HG02938 (cell line): ENCODE data around the gene COLEC12.
"Not testable (repeated sequence)": the region's sequence is repeated elsewhere in the genome, so short reads cannot be mapped to it uniquely, and the experiment has no call there.

Experiments used
- ATAC-seq: cut with Tn5 transposase; IDR thresholded peaks from one replicate; pipeline ENCODE4 v1.9.1; 2021; ENCODE audit warnings: mild to moderate bottlenecking, moderate library complexity; ENCODE audit not compliant: unreplicated experiment

The COLEC12 gene

DNA sequence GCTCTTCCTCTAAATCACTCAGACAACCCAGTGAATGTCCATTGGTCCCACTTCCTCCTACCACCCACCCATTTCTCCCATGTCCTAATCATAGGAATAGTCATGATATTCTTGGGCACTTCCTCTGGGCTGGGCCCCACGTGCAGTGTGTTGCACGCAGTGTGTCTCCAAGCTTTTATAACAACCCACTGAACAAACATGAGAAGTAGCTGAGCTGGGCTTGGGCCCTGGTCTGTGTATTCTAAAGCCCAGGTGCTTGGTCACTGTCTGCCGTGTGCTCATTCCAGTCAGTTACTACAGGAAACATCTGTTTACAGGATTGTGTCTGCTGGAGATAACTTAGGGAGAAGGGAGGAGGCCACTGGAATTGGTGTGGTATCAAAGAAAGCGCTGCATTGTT, 168.5 kb downstream of the COLEC12 start:
- no peak for ATAC-seq

DNA sequence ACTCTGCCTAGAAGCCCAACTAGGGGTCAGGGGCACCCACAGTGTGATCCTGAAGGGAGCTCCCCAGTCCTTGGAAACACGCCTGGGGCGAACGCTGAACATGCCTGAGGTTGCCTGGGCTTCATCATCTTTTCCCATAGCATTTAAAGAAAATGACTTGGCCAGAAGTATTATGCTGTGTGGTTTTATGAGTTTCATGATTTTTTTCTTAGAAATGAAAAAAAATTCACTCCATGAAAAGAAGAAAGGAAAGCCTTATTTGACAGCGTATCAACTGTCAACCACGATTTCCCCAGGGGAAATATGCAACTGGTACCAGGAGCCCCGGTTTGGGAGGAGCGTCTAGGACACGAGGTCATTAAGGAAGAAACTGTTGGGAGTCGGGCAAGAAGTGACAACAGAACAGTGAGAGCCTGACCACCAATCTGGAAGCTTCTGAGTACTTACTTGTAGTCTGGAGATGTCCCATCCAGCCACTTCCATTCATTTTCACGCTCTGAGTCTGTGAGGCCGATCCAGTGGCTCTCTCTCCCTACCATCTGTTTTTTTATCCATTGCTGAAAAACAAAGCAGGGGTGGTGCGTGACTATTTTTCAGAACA, 169.2 kb downstream of the COLEC12 start:
- no peak for ATAC-seq

- ATAC-seq, result no peak
These were observed 171.6 kb downstream of the COLEC12 start for GRCh38 chr18:328928-329327.

- no peak for ATAC-seq
These were observed 173.7 kb downstream of the COLEC12 start for GRCh38 chr18:326846-327245.

- no peak for ATAC-seq
These were observed 177.3 kb downstream of the COLEC12 start for GRCh38 chr18:323253-323622.

- no peak for ATAC-seq
These were observed 178.5 kb downstream of the COLEC12 start for GRCh38 chr18:321865-322467.

- ATAC-seq, result no peak
These were observed 180.3 kb downstream of the COLEC12 start for GRCh38 chr18:320155-320554.

- ATAC-seq, result no peak
These were observed 180.8 kb downstream of the COLEC12 start for GRCh38 chr18:319720-320119.

DNA sequence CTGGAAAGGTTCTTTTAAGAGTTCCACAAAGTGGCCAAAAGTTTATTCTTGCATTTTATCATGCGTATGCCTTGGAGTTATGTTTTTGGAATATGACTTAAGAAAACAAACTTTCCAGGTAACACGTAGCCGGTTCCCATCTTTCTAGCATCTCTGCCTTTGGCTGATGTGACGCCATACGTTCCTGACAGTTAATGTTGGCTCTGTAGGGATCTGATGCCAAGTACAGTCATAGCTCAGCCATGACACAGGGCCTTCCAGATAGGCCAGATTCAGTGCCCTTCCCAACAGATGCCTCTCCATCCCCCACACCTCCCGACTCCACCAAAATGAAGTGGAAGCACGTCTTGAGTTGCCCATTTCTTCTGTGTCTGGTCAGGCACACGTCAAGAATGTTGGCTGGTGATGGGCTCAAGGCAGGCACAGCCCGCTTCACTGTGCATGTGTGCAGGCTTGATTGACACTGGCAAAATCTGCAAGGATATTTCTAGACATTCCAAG, 181.7 kb downstream of the COLEC12 start:
- ATAC-seq, result no peak

GRCh38 chr18:317618-318017, 182.9 kb downstream of the COLEC12 start:
- no peak for ATAC-seq

DNA sequence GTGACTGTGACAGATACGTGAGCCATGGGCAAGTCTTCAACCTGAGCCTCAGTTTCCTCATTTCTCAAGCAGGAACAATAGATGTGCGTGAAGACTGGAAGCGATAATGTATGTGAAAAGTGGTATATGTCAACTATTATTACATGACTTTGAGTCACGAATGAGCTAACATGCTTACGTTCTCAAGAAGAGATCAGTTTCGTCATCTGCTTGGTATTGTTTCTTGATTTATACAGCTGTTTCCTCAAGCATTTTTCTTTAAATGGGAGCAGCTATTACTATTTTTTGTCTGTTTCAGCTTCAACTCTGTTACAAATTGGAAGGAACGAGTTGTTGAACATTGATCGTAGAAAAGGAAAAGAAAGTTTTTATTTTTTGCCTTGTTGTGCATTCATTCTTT, 184.1 kb downstream of the COLEC12 start:
- no peak for ATAC-seq

DNA sequence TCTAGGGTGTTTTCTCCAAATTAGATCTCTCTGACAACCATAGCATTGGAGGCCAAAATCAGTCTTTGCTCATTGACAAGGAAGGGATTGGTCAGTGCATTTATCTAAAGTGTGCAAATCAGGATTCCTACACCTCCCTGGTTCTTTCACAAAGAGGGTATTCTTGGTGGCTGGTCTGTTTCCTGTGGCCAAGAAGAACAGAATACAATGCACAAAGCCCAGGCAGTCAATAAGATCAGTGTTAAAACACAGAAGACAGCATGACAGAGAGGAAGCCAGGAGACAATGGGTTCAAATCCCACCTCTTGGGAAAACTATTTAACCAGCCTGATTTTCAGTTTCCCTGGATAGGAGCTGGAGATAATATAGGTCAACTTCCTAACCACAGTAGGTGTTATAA, 186.6 kb downstream of the COLEC12 start:
- ATAC-seq, result no peak

DNA sequence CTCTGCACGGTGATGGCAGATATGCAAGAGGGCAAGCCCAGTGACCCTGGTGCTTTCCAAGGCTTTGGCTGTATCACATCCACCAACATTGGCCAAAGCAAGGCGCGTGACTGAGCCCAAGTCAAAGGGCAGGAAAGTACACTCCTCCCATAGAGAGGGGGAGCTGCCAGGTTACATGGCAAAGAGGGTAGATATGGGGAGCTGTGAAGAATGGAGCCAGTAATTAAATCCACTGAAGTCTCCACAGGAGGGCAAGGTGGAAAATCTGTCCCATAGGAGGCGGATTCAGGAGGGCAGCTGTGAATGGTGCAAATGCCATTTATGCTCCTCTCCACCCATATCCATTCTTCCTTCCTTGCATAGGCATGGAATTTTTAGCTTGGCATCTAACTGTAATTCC, 188.1 kb downstream of the COLEC12 start:
- ATAC-seq, result no peak

DNA sequence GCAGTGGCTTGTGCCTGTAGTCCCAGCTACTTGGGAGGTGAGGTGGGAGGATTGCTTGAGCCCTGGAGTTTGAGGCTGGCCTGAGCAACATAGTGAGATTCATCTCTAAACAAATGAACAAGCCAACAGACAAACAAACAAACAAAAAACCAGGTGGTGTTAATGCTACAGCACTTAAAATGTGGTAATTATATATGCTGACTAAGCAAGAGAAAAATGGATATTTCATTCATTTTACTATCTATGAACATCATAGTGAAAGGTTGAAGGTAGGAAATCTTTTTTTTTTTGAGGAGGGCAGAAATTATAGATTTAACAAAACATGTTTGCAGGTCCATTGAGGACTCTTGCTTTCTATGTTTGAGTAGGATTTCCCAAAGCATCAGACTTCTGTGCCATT, 190.5 kb downstream of the COLEC12 start:
- ATAC-seq, result no peak

- ATAC-seq, result not testable (repeated sequence)
These were observed 192.4 kb downstream of the COLEC12 start for GRCh38 chr18:308086-308485.

DNA sequence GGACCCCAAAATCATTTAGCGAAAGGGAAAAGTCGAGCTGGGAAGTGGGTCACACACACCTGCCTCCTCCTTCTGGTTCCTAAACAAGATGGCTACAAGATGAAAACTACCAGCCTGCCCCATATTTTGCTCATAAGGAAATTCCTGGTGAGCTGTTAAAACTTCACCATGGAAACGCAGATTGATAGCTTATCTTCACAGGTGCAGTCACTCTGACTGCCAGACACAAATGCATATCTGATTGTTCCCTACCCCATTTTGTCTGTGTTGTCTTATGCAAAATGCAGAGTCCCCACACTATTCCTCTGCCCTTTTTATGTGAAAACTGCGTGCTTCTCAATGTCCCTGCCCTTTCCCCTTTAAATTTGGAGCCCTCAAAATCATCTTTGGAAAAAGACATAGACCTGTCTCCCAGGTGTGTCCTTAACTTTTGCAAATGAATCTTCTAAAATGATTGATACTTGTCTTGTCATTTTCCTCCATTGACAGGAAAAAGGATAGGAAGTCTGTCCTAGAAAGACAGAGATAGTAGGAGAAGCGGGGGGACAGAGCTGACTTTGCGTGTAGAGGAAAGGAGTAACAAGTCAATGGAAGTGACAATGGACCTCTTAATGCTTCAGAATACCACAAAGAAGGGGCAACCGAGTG, 193.8 kb downstream of the COLEC12 start:
- ATAC-seq, result no peak

DNA sequence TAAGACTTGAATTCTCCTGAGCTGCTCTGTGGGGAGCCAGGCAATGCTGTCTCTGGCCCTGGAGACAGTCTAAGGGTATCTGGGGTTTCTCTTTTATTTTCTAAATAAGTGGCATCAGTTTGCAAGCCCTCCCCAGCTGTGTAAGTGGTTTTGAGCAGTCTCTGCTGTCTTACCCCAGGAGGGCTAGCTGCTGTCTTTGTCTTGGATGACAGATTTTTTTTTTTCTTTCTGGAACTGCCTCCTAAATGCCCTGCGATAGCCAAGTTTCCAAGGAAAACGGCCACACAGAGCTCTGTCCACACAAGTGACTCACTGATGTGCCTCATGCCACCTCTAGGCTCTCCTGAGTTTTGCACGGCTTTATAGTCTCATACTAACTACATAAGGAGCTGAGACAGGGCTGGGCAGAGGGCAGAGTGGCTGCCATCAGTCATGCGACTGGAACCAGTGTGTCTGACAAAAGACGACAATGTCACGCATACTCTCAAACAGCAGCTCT, 195.4 kb downstream of the COLEC12 start:
- ATAC-seq, result no peak

- no peak for ATAC-seq
These were observed 196.9 kb downstream of the COLEC12 start for GRCh38 chr18:303607-304006.

- ATAC-seq, result no peak
These were observed 197.5 kb downstream of the COLEC12 start for GRCh38 chr18:303011-303410.

DNA sequence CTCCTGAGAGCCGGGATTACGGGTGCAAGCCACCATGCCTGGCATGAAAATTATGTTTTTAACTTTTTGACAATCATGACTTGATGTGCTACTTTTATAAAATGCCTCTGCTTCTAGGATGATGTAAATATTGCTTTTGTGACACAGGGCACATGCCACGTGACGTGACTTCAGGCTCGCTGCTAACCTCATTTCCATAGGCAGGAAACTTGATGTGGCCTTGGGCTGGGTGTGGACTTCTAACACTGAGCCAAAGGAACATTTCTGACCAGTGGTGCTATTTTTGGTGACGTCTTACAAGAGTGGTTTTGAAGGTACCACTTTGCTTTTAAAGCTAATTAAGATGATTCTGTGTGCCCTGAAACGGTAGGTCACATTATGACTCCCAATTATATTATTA, 198.4 kb downstream of the COLEC12 start:
- no peak for ATAC-seq

DNA sequence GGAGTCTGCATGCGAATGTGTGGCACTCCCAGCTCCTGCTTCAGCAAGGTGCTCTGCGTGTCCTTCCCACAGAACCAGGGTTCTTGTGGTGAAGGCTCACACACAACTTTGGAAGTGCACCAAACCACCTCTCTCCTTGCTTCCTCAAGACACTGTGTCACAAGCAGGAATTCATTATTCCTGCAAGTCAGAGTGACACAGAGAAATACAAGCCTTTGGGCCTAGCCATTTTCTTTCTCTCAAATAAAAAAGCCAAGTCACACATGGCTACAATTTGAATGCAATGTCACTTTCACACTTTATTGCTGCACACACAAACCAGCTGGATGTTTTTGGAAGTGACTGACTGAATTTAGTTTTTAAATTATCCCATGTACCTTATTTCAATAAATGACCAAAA, 202.6 kb downstream of the COLEC12 start:
- no peak for ATAC-seq

- no peak for ATAC-seq
These were observed 204.6 kb downstream of the COLEC12 start for GRCh38 chr18:295756-296490.
